Endothelial cell of umbilical vein (primary cell): ENCODE results near the gene BLNK. TPM values are rescaled to one million over a fixed set of nuclear protein-coding genes. Genes with fewer than 3 reads are reported as not detected.

Experiments
- BruUV-seq: library from RNA; stranded (reverse); fragments of 400-500 nt; replicated peaks from 2 replicates; lab custom pipeline; 2021; lab: Mats Ljungman, UMichigan
- CTCF ChIA-PET: fragments of 300-600, 350-600 bp; sonication (Branson Sonifier 250); formaldehyde crosslinking; loops from one replicate; lab custom pipeline; 2021; ENCODE audit warnings: antibody characterized with exemption, inconsistent platforms; lab: Charles Lee
- POLR2A ChIA-PET: fragments of 300-600, 350-600 bp; sonication (Branson Sonifier 250); formaldehyde crosslinking; loops from one replicate; lab custom pipeline; 2021; ENCODE audit warnings: antibody characterized with exemption, inconsistent platforms; lab: Charles Lee
- DNase-seq: peaks from one replicate; pipeline ENCODE4 v3.0.0-alpha.2; 2011; ENCODE audit warnings: low read depth, low spot score
- FAIRE-seq: peaks from 2 replicates; lab custom pipeline; 2011; peaks lifted over from hg19 to GRCh38; lab: Jason Lieb, UNC
- H2AFZ ChIP-seq: 2 replicates; pipeline ENCODE4 v1.6.0; 2012; ENCODE audit warnings: low read depth, low read length, control low read depth, inconsistent platforms
- H3K27ac ChIP-seq: 2 replicates; pipeline ENCODE4 v1.5.1; 2011; ENCODE audit warnings: low read depth, mild to moderate bottlenecking, control low read depth, low read length, moderate library complexity; ENCODE audit not compliant: insufficient read depth
- H3K27me3 ChIP-seq, 2 experiments: 2 replicates each; pipeline versions ENCODE4 v1.6.0 to v1.6.1; 2011; ENCODE audit warnings: low read length in 2 of 2, mixed read lengths in 1 of 2; ENCODE audit not compliant: control insufficient read depth in 2 of 2, insufficient read depth in 2 of 2
- H3K36me3 ChIP-seq, 2 experiments: 2 replicates in 1 of 2; 3 replicates in 1 of 2; pipeline ENCODE4 v1.5.1; 2011; ENCODE audit warnings: low read length in 2 of 2, mild to moderate bottlenecking in 1 of 2, moderate library complexity in 1 of 2; ENCODE audit not compliant: control insufficient read depth in 2 of 2, insufficient read depth in 2 of 2; ENCODE audit errors: extremely low read depth in 1 of 2
- H3K4me1 ChIP-seq: 3 replicates; pipeline ENCODE4 v1.5.1; 2011; ENCODE audit warnings: mild to moderate bottlenecking, low read length; ENCODE audit not compliant: control insufficient read depth, insufficient read depth; ENCODE audit errors: extremely low read depth
- H3K4me2 ChIP-seq: 2 replicates; pipeline ENCODE4 v1.6.1; 2011; ENCODE audit warnings: low read length, control low read depth, mixed read lengths; ENCODE audit not compliant: insufficient read depth
- H3K4me3 ChIP-seq, 3 experiments: fragments of 200-600 bp in 1 of 3; sonication (generic), shearing (Covaris generic) in 1 of 3; replicated peaks in 1 of 3; 2 replicates each; pipeline ENCODE4 v1.5.1; 2011 to 2016; ENCODE audit warnings: control low read depth in 3 of 3, low read length in 3 of 3, mild to moderate bottlenecking in 2 of 3, inconsistent platforms in 1 of 3, low read depth in 1 of 3, moderate library complexity in 1 of 3; ENCODE audit not compliant: insufficient read depth in 1 of 3
- H3K79me2 ChIP-seq: 2 replicates; pipeline ENCODE4 v1.6.0; 2012; ENCODE audit warnings: low read length, inconsistent platforms; ENCODE audit not compliant: control insufficient read depth, insufficient read depth
- H3K9ac ChIP-seq: replicated peaks from 2 replicates; pipeline ENCODE3; 2011; ENCODE audit warnings: low read length, control low read depth; ENCODE audit not compliant: insufficient read depth; ENCODE audit errors: extremely low read depth
- H3K9me1 ChIP-seq: replicated peaks from 3 replicates; pipeline ENCODE4 v1.6.0; 2011; ENCODE audit warnings: mild to moderate bottlenecking, low read length; ENCODE audit not compliant: control insufficient read depth, insufficient read depth; ENCODE audit errors: extremely low read depth
- H3K9me3 ChIP-seq: replicated peaks from 2 replicates; pipeline ENCODE4 v1.5.1; 2012; ENCODE audit warnings: low read length, inconsistent platforms; ENCODE audit not compliant: control insufficient read depth, insufficient read depth
- H4K20me1 ChIP-seq: replicated peaks from 2 replicates; pipeline ENCODE3; 2011; ENCODE audit warnings: mild to moderate bottlenecking, low read length; ENCODE audit not compliant: control insufficient read depth, insufficient read depth; ENCODE audit errors: extremely low read depth
- EZH2 ChIP-seq: IDR thresholded peaks from 2 replicates; pipeline ENCODE4 v1.6.1; 2012; ENCODE audit warnings: borderline replicate concordance, low read depth, mild to moderate bottlenecking, moderate library complexity, low read length, inconsistent platforms; ENCODE audit not compliant: severe bottlenecking
- FOS ChIP-seq: IDR thresholded peaks from 2 replicates; pipeline ENCODE4 v1.6.1; 2011; ENCODE audit warnings: mild to moderate bottlenecking, low read length, moderate library complexity, borderline replicate concordance; ENCODE audit not compliant: insufficient read depth
- GATA2 ChIP-seq: IDR thresholded peaks from 2 replicates; pipeline ENCODE4 v1.7.0; 2011; ENCODE audit warnings: low read depth, mild to moderate bottlenecking, moderate library complexity, mixed read lengths, low read length; ENCODE audit not compliant: insufficient read length, insufficient read depth
- JUN ChIP-seq: IDR thresholded peaks from 2 replicates; pipeline ENCODE4 v1.6.1; 2011; ENCODE audit warnings: borderline replicate concordance, low read depth; ENCODE audit not compliant: insufficient read length, insufficient read depth
- MAX ChIP-seq: IDR thresholded peaks from 2 replicates; pipeline ENCODE4 v1.6.1; 2011; ENCODE audit not compliant: insufficient read depth, insufficient read length
- MYC ChIP-seq: IDR thresholded peaks from one replicate; pipeline ENCODE4 v1.6.1; 2011; ENCODE audit warnings: mild to moderate bottlenecking, low read depth, low read length
- POLR2A ChIP-seq: IDR thresholded peaks from 2 replicates; pipeline ENCODE4 v1.6.1; 2012; ENCODE audit warnings: low read depth, mild to moderate bottlenecking, control low read depth, low read length
- POLR2AphosphoS5 ChIP-seq: IDR thresholded peaks from 2 replicates; pipeline ENCODE4 v1.6.1; 2012; ENCODE audit warnings: low read depth, mild to moderate bottlenecking, control low read depth, low read length, moderate library complexity; ENCODE audit not compliant: insufficient read depth
- dilution Hi-C: fragments of 300-500 bp; cut with MboI; formaldehyde crosslinking; loops from one replicate; pipeline ENCODE4 v1.15.0; 2019; ENCODE audit warnings: low sequenced_read_pairs; ENCODE audit not compliant: extremely low pct_ligation_motif_present
- intact Hi-C: fragments of 100-400 bp; cut with micrococcal nuclease; formaldehyde crosslinking; loops from one replicate; pipeline ENCODE4 v1.10.0; 2022
- polyA plus RNA-seq, 4 experiments: library from polyadenylated mRNA; depleted of rRNA in 3 of 4; stranded (reverse) in 3 of 4; unstranded in 1 of 4; fragments of >200 nt; gene quantifications; 2 replicates each; pipeline versions ENCODE4 v1.2.1 to v1.2.3, GENCODE V29; 2011 to 2012; ENCODE audit warnings: missing spikeins in 1 of 4
- total RNA-seq: library from RNA; stranded (reverse); gene quantifications from 2 replicates; pipeline ENCODE4 v1.2.3, GENCODE V29; 2021
- TF ChIP-seq, protein P1 (sequence below), 2 donors: IDR thresholded peaks; 1 replicate in 1 of 2; 2 replicates in 1 of 2; pipeline ENCODE4 v1.5.1; 2011; ENCODE audit warnings: low read length in 2 of 2, mild to moderate bottlenecking in 2 of 2, moderate library complexity in 2 of 2, control low read depth in 1 of 2, inconsistent platforms in 1 of 2, low read depth in 1 of 2; ENCODE audit not compliant: insufficient read depth in 1 of 2; ENCODE audit errors: extremely low read depth in 1 of 2

BLNK gene
- total and polyA plus RNA-seq, 2 donors (not counting 3 experiments of a cell fraction or from before 2014, with no cell fraction given): not detected

GRCh38 chr10:96176985-96177384 is 94.4 kb downstream of the BLNK start:
- no peak overlapping the region for H3K9ac ChIP-seq
- no peaks in the 10 kb centered on the region for H4K20me1 ChIP-seq
- no peaks in the 10 kb centered on the region for H3K36me3 ChIP-seq
- H3K27ac ChIP-seq: no peak overlapping the region
- H3K4me1 ChIP-seq: no peaks in the 10 kb centered on the region
- BruUV-seq: no TSS peak
- no peaks in the 10 kb centered on the region for H3K9me3 ChIP-seq
- no peak overlapping the region for H2AFZ ChIP-seq
- dilution Hi-C loops: no loop called here
- ChIA-PET POLR2A (no interaction called here), CTCF (interaction anchor here (1.0 to 1.3 kb wide), 2 partner anchors 13 to 160 kb away, joined by 3 read pairs; no protein-coding TSS in a partner anchor)
- H3K4me2 ChIP-seq: no peak overlapping the region
- H3K4me3 ChIP-seq: no peak overlapping the region
- TF ChIP-seq FOS (no peak), EZH2 (no peak), MAX (no peak), POLR2AphosphoS5 (no peak), POLR2A (no peak), MYC (no peak), JUN (no peak), GATA2 (no peak)
- TF ChIP-seq, protein P1, sequence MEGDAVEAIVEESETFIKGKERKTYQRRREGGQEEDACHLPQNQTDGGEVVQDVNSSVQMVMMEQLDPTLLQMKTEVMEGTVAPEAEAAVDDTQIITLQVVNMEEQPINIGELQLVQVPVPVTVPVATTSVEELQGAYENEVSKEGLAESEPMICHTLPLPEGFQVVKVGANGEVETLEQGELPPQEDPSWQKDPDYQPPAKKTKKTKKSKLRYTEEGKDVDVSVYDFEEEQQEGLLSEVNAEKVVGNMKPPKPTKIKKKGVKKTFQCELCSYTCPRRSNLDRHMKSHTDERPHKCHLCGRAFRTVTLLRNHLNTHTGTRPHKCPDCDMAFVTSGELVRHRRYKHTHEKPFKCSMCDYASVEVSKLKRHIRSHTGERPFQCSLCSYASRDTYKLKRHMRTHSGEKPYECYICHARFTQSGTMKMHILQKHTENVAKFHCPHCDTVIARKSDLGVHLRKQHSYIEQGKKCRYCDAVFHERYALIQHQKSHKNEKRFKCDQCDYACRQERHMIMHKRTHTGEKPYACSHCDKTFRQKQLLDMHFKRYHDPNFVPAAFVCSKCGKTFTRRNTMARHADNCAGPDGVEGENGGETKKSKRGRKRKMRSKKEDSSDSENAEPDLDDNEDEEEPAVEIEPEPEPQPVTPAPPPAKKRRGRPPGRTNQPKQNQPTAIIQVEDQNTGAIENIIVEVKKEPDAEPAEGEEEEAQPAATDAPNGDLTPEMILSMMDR (IDR thresholded peaks at IDR 0.05; ENCODE audit: extremely low read depth in 1 of 2, insufficient read depth in 1 of 2, low read depth in 1 of 2, low read length in 2 of 2): no peak
- intact Hi-C loops: no loop called here
- FAIRE-seq: no peak
- H3K27me3 ChIP-seq: no peaks in the 10 kb centered on the region
- no peak for DNase-seq
- no peaks in the 10 kb centered on the region for H3K79me2 ChIP-seq
- no peaks in the 10 kb centered on the region for H3K9me1 ChIP-seq
